Neural cell (in vitro differentiated cells): ENCODE data around the gene RYR3. TPM values are rescaled to one million over a fixed set of nuclear protein-coding genes. Genes with fewer than 3 reads are reported as not detected.

Experiments
- H2AFZ ChIP-seq: fragments of 200-600, 300-800 bp; sonication (generic), shearing (Covaris generic); 2 replicates; pipeline ENCODE4 v1.6.0; 2014; ENCODE audit warnings: low read depth, mild to moderate bottlenecking, antibody characterized with exemption, low read length, moderate library complexity
- H3F3A ChIP-seq: fragments of 200-600 bp; shearing (Covaris generic); 2 replicates; pipeline ENCODE4 v1.6.1; 2016; ENCODE audit warnings: mild to moderate bottlenecking, moderate library complexity, mixed read lengths, antibody characterized with exemption, low read length; ENCODE audit not compliant: insufficient read depth, poor library complexity, severe bottlenecking
- H3K27ac ChIP-seq: fragments of 200-600, 300-800 bp; sonication (generic), shearing (Covaris generic); 2 replicates; pipeline ENCODE4 v1.5.1; 2014; ENCODE audit warnings: mild to moderate bottlenecking, low read length, moderate library complexity
- H3K27me3 ChIP-seq: fragments of 300-800, 200-600 bp; sonication (generic), shearing (Covaris generic); 2 replicates; pipeline ENCODE4 v1.6.0; 2014; ENCODE audit warnings: mild to moderate bottlenecking, low read depth, low read length, moderate library complexity; ENCODE audit not compliant: insufficient read depth
- H3K36me3 ChIP-seq: fragments of 300-800, 200-600 bp; sonication (generic), shearing (Covaris generic); 2 replicates; pipeline ENCODE4 v1.5.1; 2014; ENCODE audit warnings: mild to moderate bottlenecking, antibody characterized with exemption, low read length, moderate library complexity; ENCODE audit not compliant: insufficient read depth
- H3K4me2 ChIP-seq: fragments of 300-800, 200-600 bp; sonication (generic), shearing (Covaris generic); 2 replicates; pipeline ENCODE4 v1.6.0; 2014; ENCODE audit warnings: mild to moderate bottlenecking, low read length
- H3K4me3 ChIP-seq: fragments of 300-800, 200-600 bp; sonication (generic), shearing (Covaris generic); 2 replicates; pipeline ENCODE4 v1.5.1; 2014; ENCODE audit warnings: mild to moderate bottlenecking, low read length, moderate library complexity
- H3K79me2 ChIP-seq: fragments of 200-600 bp; shearing (Covaris generic); replicated peaks from 2 replicates; pipeline ENCODE4 v1.6.0; 2014; ENCODE audit warnings: mild to moderate bottlenecking, low read length, moderate library complexity; ENCODE audit not compliant: insufficient read depth
- H3K9ac ChIP-seq: fragments of 300-800, 200-600 bp; sonication (generic), shearing (Covaris generic); 2 replicates; pipeline ENCODE4 v1.6.1; 2016; ENCODE audit warnings: mild to moderate bottlenecking, low read length, mixed read lengths
- H3K9me2 ChIP-seq: fragments of 200-600 bp; shearing (Covaris generic); 2 replicates; pipeline ENCODE4 v1.6.1; 2016; ENCODE audit warnings: mild to moderate bottlenecking, low read length, mixed read lengths; ENCODE audit not compliant: insufficient read depth
- H3K9me3 ChIP-seq: fragments of 200-600, 300-800 bp; sonication (generic), shearing (Covaris generic); 2 replicates; pipeline ENCODE4 v1.6.1; 2016; ENCODE audit warnings: mild to moderate bottlenecking, mixed run types, low read length, moderate library complexity, mixed read lengths
- H4K20me1 ChIP-seq: fragments of 200-600 bp; shearing (Covaris generic); 2 replicates; pipeline ENCODE4 v1.6.1; 2016; ENCODE audit warnings: mild to moderate bottlenecking, mixed run types; ENCODE audit not compliant: insufficient read depth
- CTCF ChIP-seq: fragments of 450-650 bp; IDR thresholded peaks from 2 replicates; pipeline ENCODE4 v1.5.1; 2014; ENCODE audit warnings: antibody characterized with exemption, mild to moderate bottlenecking, moderate library complexity; ENCODE audit not compliant: poor library complexity, severe bottlenecking
- EP300 ChIP-seq: fragments of 450-650 bp; conservative IDR thresholded peaks from 2 replicates; pipeline ENCODE4 v1.6.1; 2014; ENCODE audit warnings: antibody characterized with exemption, mild to moderate bottlenecking, moderate library complexity; ENCODE audit not compliant: poor library complexity, severe bottlenecking
- EZH2 ChIP-seq: fragments of 200-600, 300-800 bp; shearing (Covaris generic), sonication (generic); IDR thresholded peaks from 2 replicates; pipeline ENCODE4 v1.6.1; 2014; ENCODE audit warnings: antibody characterized with exemption, low read length, borderline replicate concordance, mild to moderate bottlenecking; ENCODE audit not compliant: insufficient read depth, poor library complexity, severe bottlenecking
- MXI1 ChIP-seq: fragments of 450-650 bp; conservative IDR thresholded peaks from 2 replicates; pipeline ENCODE4 v1.6.1; 2014; ENCODE audit warnings: antibody characterized with exemption, mild to moderate bottlenecking; ENCODE audit not compliant: poor library complexity, severe bottlenecking
- POLR2AphosphoS5 ChIP-seq: IDR thresholded peaks from 2 replicates; pipeline ENCODE4 v1.6.1; 2012
- RAD21 ChIP-seq: fragments of 450-650 bp; conservative IDR thresholded peaks from 2 replicates; pipeline ENCODE4 v1.6.1; 2014; ENCODE audit warnings: antibody characterized with exemption, mild to moderate bottlenecking, moderate library complexity
- REST ChIP-seq: IDR thresholded peaks from 2 replicates; pipeline ENCODE4 v1.6.1; 2012; ENCODE audit warnings: borderline replicate concordance
- SMC3 ChIP-seq: fragments of 450-650 bp; conservative IDR thresholded peaks from 2 replicates; pipeline ENCODE4 v1.6.1; 2014; ENCODE audit warnings: antibody characterized with exemption, mild to moderate bottlenecking, moderate library complexity; ENCODE audit not compliant: poor library complexity
- TAF1 ChIP-seq: IDR thresholded peaks from 2 replicates; pipeline ENCODE4 v1.6.1; 2012; ENCODE audit warnings: low read depth
- polyA plus RNA-seq: library from polyadenylated mRNA; depleted of rRNA; stranded (reverse); fragments of >200 nt; gene quantifications from 2 replicates; pipeline ENCODE4 v1.2.3, GENCODE V29; 2014

Gene RYR3
- polyA plus RNA-seq, 1 donor from 2014 or later = 12.6 TPM

GRCh38 chr15:33722673-33723015 lies 411.9 kb downstream of the RYR3 start:
- Histone ChIP-seq H3K9me3 (no peaks in the 10 kb centered on the region), H4K20me1 (no peaks in the 10 kb centered on the region), H2AFZ (no peak overlapping the region), H3K79me2 (no peaks in the 10 kb centered on the region), H3K27me3 (no peaks in the 10 kb centered on the region), H3K9me2 (no peaks in the 10 kb centered on the region), H3K9ac (no peak overlapping the region), H3K4me3 (no peak overlapping the region), H3K4me2 (no peak overlapping the region), H3K27ac (no peak overlapping the region), H3K36me3 (no peaks in the 10 kb centered on the region), H3F3A (no peaks in the 10 kb centered on the region)
- TF ChIP-seq SMC3 = no peak
- TF ChIP-seq EZH2 = no peak
- TF ChIP-seq EP300 = no peak
- TF ChIP-seq REST = no peak
- TF ChIP-seq TAF1 = no peak
- TF ChIP-seq RAD21 = no peak
- no peak for TF ChIP-seq POLR2AphosphoS5
- TF ChIP-seq MXI1 = no peak
- no peak for TF ChIP-seq CTCF

GRCh38 chr15:33724321-33725036 lies 413.7 kb downstream of the RYR3 start:
- Histone ChIP-seq H3F3A (no peaks in the 10 kb centered on the region), H3K9me2 (no peaks in the 10 kb centered on the region), H3K9ac (no peak overlapping the region), H4K20me1 (no peaks in the 10 kb centered on the region), H3K79me2 (no peaks in the 10 kb centered on the region), H2AFZ (no peak overlapping the region), H3K9me3 (no peaks in the 10 kb centered on the region), H3K4me3 (no peak overlapping the region), H3K4me2 (no peak overlapping the region), H3K27ac (no peak overlapping the region), H3K36me3 (no peaks in the 10 kb centered on the region), H3K27me3 (no peaks in the 10 kb centered on the region)
- no peak for TF ChIP-seq RAD21
- no peak for TF ChIP-seq REST
- TF ChIP-seq SMC3 = no peak
- TF ChIP-seq EZH2 = no peak
- TF ChIP-seq MXI1 = no peak
- TF ChIP-seq EP300 = no peak
- TF ChIP-seq TAF1 = no peak
- no peak for TF ChIP-seq POLR2AphosphoS5
- no peak for TF ChIP-seq CTCF
